CD4-positive, alpha-beta T cell treated with Interleukin-15 for 4 hours (primary cell): ENCODE data around the gene EPHB3.

Experiments
- DNase-seq: peaks from one replicate; pipeline ENCODE4 v3.0.0-alpha.2; 2020; ENCODE audit warnings: low spot score

The EPHB3 gene

GRCh38 chr3:184543843-184544512, 17.6 kb upstream of the EPHB3 start:
- DNase-seq: peak; percentile 79

- no peak for DNase-seq
Measured at GRCh38 chr3:184544513-184544861, 17.1 kb upstream of the EPHB3 start.

GRCh38 chr3:184545769-184546168, 15.8 kb upstream of the EPHB3 start:
- DNase-seq: no peak

- no peak for DNase-seq
Measured at GRCh38 chr3:184546252-184546651, 15.3 kb upstream of the EPHB3 start.

- no peak for DNase-seq
Measured at GRCh38 chr3:184549796-184550577, 11.6 kb upstream of the EPHB3 start.

- no peak for DNase-seq
Measured at GRCh38 chr3:184551103-184551502, 10.5 kb upstream of the EPHB3 start.

- DNase-seq: no peak
Measured at GRCh38 chr3:184551614-184552256, 9.8 kb upstream of the EPHB3 start.

- DNase-seq: no peak
Measured at GRCh38 chr3:184552296-184552695, 9.3 kb upstream of the EPHB3 start.

- DNase-seq: no peak
Measured at GRCh38 chr3:184552863-184553262, 8.7 kb upstream of the EPHB3 start.

GRCh38 chr3:184553385-184553784, 8.2 kb upstream of the EPHB3 start:
- DNase-seq: no peak

GRCh38 chr3:184554461-184554860, 7.1 kb upstream of the EPHB3 start:
- DNase-seq: no peak

- DNase-seq: peak; percentile 65
Measured at GRCh38 chr3:184556582-184557347, 4.8 kb upstream of the EPHB3 start.

- no peak for DNase-seq
Measured at GRCh38 chr3:184557348-184557950, 4.1 kb upstream of the EPHB3 start.

- no peak for DNase-seq
Measured at GRCh38 chr3:184558726-184559125, 2.9 kb upstream of the EPHB3 start.

GRCh38 chr3:184559336-184559735, 2.2 kb upstream of the EPHB3 start:
- DNase-seq: no peak

GRCh38 chr3:184560531-184560930, 1.1 kb upstream of the EPHB3 start:
- no peak for DNase-seq

GRCh38 chr3:184561913-184562877, 610 bp downstream of the EPHB3 start:
- DNase-seq: no peak

- DNase-seq: no peak
Measured at GRCh38 chr3:184562878-184563560, 1.4 kb downstream of the EPHB3 start.

- no peak for DNase-seq
Measured at GRCh38 chr3:184563561-184563925, 2.0 kb downstream of the EPHB3 start.

- no peak for DNase-seq
Measured at GRCh38 chr3:184563941-184564684, 2.5 kb downstream of the EPHB3 start.
